Natural killer cell (primary cell): ENCODE results near the gene MAP2K6. TPM values are rescaled to one million over a fixed set of nuclear protein-coding genes. Genes with fewer than 3 reads are reported as not detected.

Experiments used
- ATAC-seq, 3 donors: fragments of 150-1000 bp in 2 of 3; fragments of 200-7000 bp in 1 of 3; cut with Tn5 transposase; 1 replicate in 1 of 3; 2 replicates in 2 of 3; pipeline ENCODE4 v1.10.0; 2021; ENCODE audit warnings: mild to moderate bottlenecking in 2 of 3, moderate library complexity in 2 of 3
- DNase-seq, 2 donors: peaks; one replicate each; pipeline versions ENCODE4 v3.0.0 to v3.0.0-alpha.2; 2013 to 2021; ENCODE audit warnings: mixed read lengths in 1 of 2
- H3K27ac ChIP-seq: one replicate; pipeline ENCODE4 v1.5.1; 2013; ENCODE audit warnings: mild to moderate bottlenecking, low read length
- H3K27me3 ChIP-seq: one replicate; pipeline ENCODE4 v1.6.1; 2013; ENCODE audit warnings: low read length; ENCODE audit not compliant: control insufficient read depth, insufficient read depth
- H3K36me3 ChIP-seq: one replicate; pipeline ENCODE4 v1.6.1; 2013; ENCODE audit warnings: low read length; ENCODE audit not compliant: control insufficient read depth, insufficient read depth
- H3K4me1 ChIP-seq: one replicate; pipeline ENCODE4 v1.6.1; 2013; ENCODE audit warnings: low read length; ENCODE audit not compliant: control insufficient read depth, insufficient read depth
- H3K4me3 ChIP-seq: one replicate; pipeline ENCODE4 v1.5.1; 2013; ENCODE audit warnings: low read length
- H3K9me3 ChIP-seq: one replicate; pipeline ENCODE4 v1.6.1; 2013; ENCODE audit warnings: low read length; ENCODE audit not compliant: control insufficient read depth, insufficient read depth
- H3K27ac Mint-ChIP-seq, 2 donors: one replicate each; pipeline ENCODE4 v1.8.0; 2022; ENCODE audit warnings: mild to moderate bottlenecking in 2 of 2, mixed read lengths in 2 of 2, moderate library complexity in 1 of 2
- H3K27me3 Mint-ChIP-seq, 2 donors: one replicate each; pipeline ENCODE4 v1.8.0; 2022; ENCODE audit warnings: low read depth in 2 of 2, mixed read lengths in 2 of 2
- H3K36me3 Mint-ChIP-seq: one replicate; pipeline ENCODE4 v1.8.0; 2022; ENCODE audit warnings: mixed read lengths
- H3K4me1 Mint-ChIP-seq, 2 donors: one replicate each; pipeline ENCODE4 v1.8.0; 2022; ENCODE audit warnings: mixed read lengths in 2 of 2
- H3K4me3 Mint-ChIP-seq: one replicate; pipeline ENCODE4 v1.8.0; 2022; ENCODE audit warnings: mild to moderate bottlenecking, moderate library complexity, mixed read lengths
- H3K9me3 Mint-ChIP-seq, 2 donors: one replicate each; pipeline ENCODE4 v1.8.0; 2022; ENCODE audit warnings: mixed read lengths in 2 of 2
- CTCF ChIP-seq: fragments of 200-600 bp; IDR thresholded peaks from one replicate; pipeline ENCODE4 v1.8.0; 2022; ENCODE audit warnings: antibody characterized with exemption
- WGBS: methylation state at CpG from one replicate; pipeline ENCODE4 v1.1.7; 2013; ENCODE audit warnings: missing lambda C conversion rate; ENCODE audit not compliant: insufficient coverage; 5-methylcytosine and 5-hydroxymethylcytosine counted together
- intact Hi-C: fragments of 100-400 bp; cut with micrococcal nuclease; formaldehyde crosslinking; loops from one replicate; pipeline ENCODE4 v1.14.2; 2022
- total RNA-seq, 4 donors: library from RNA; stranded (reverse); fragments of 120-200 nt in 1 of 4; gene quantifications; one replicate each; pipeline versions ENCODE4 v1.2.3 to v1.2.4, GENCODE V29; 2013 to 2022

MAP2K6 gene
- total RNA-seq, 3 donors from 2014 or later (not counting 1 experiment from before 2014, with no cell fraction given), result 11.8 to 16.9 (median 14.0) TPM

- H3K9me3 ChIP-seq, result no peaks in the 10 kb centered on the region
- TF ChIP-seq CTCF, result no peak
- H3K27ac Mint-ChIP-seq, result peak overlapping the region in 1 of 2 donors; percentile 9
- peaks cover 6 to 10% of the 10 kb centered on the region in 2 donors for H3K4me1 Mint-ChIP-seq
- no peaks in the 10 kb centered on the region for H3K27me3 ChIP-seq
- H3K9me3 Mint-ChIP-seq, result no peaks in the 10 kb centered on the region
- no peak overlapping the region for H3K4me3 ChIP-seq
- intact Hi-C loops, result no loop called here
- H3K27ac ChIP-seq, result no peak overlapping the region
- DNase-seq, result no peak
- peaks cover 0 to 4% of the 10 kb centered on the region in 2 donors for H3K27me3 Mint-ChIP-seq
- H3K4me3 Mint-ChIP-seq, result peak overlapping the region; percentile 63
- no peaks in the 10 kb centered on the region for H3K36me3 ChIP-seq
- H3K4me1 ChIP-seq, result peaks cover 10% of the 10 kb centered on the region
- peak in 1 of 3 donors; percentile 43 for ATAC-seq
- no peaks in the 10 kb centered on the region for H3K36me3 Mint-ChIP-seq
- no CpG with 5 or more reads among the region's 2 CpGs for WGBS
These were observed 39.3 kb upstream of the MAP2K6 start for GRCh38 chr17:69375229-69375628.

- H3K4me1 Mint-ChIP-seq, result no peaks in the 10 kb centered on the region
- intact Hi-C loops, result no loop called here
- no peaks in the 10 kb centered on the region for H3K36me3 Mint-ChIP-seq
- no peak overlapping the region for H3K4me3 Mint-ChIP-seq
- DNase-seq, result no peak
- H3K36me3 ChIP-seq, result no peaks in the 10 kb centered on the region
- H3K9me3 ChIP-seq, result no peaks in the 10 kb centered on the region
- H3K27me3 Mint-ChIP-seq, result peaks cover 18 to 28% of the 10 kb centered on the region in 2 donors
- no peak overlapping the region for H3K4me3 ChIP-seq
- no peak for TF ChIP-seq CTCF
- peaks cover 3% of the 10 kb centered on the region for H3K27me3 ChIP-seq
- no peaks in the 10 kb centered on the region for H3K4me1 ChIP-seq
- no peaks in the 10 kb centered on the region for H3K9me3 Mint-ChIP-seq
- no peak overlapping the region for H3K27ac ChIP-seq
- H3K27ac Mint-ChIP-seq, result no peak overlapping the region
- ATAC-seq, result no peak
- 97% methylated on average over 5 of the region's 7 CpGs for WGBS
These were observed 25.6 kb upstream of the MAP2K6 start for GRCh38 chr17:69388822-69389442.

- Histone ChIP-seq H3K27me3 (peaks cover 3% of the 10 kb centered on the region), H3K36me3 (no peaks in the 10 kb centered on the region), H3K4me1 (no peaks in the 10 kb centered on the region), H3K9me3 (no peaks in the 10 kb centered on the region), H3K27ac (no peak overlapping the region), H3K4me3 (no peak overlapping the region)
- ATAC-seq (no peak), DNase-seq (no peak)
- H3K36me3 Mint-ChIP-seq, result no peaks in the 10 kb centered on the region
- no peak for TF ChIP-seq CTCF
- WGBS, result 77% methylated on average over 14 of the region's 15 CpGs
- no peak overlapping the region for H3K27ac Mint-ChIP-seq
- intact Hi-C loops, result loop anchor here (10.0 kb wide), 1 partner anchor 616 kb away; no protein-coding TSS in a partner anchor
- no peak overlapping the region for H3K4me3 Mint-ChIP-seq
- no peaks in the 10 kb centered on the region for H3K4me1 Mint-ChIP-seq
- peaks cover 18 to 29% of the 10 kb centered on the region in 2 donors for H3K27me3 Mint-ChIP-seq
- no peaks in the 10 kb centered on the region for H3K9me3 Mint-ChIP-seq
These were observed 23.5 kb upstream of the MAP2K6 start for GRCh38 chr17:69390795-69391501.
